Fibroblast of skin of scalp (primary cell): ENCODE results near the gene CPLANE2. TPM values are rescaled to one million over a fixed set of nuclear protein-coding genes. Genes with fewer than 3 reads are reported as not detected.
"Not testable (repeated sequence)": the region's sequence is repeated elsewhere in the genome, so short reads cannot be mapped to it uniquely, and the experiment has no call there.

Experiments used
- DNase-seq: peaks from one replicate; pipeline ENCODE4 v3.0.0-alpha.2; 2013
- polyA plus RNA-seq, 2 experiments: library from polyadenylated mRNA; unstranded; fragments of 120-200 nt; gene quantifications; one replicate each; pipeline ENCODE4 v1.2.1, GENCODE V29; 2013; ENCODE audit not compliant: insufficient read length in 2 of 2

CPLANE2 gene, protein sequence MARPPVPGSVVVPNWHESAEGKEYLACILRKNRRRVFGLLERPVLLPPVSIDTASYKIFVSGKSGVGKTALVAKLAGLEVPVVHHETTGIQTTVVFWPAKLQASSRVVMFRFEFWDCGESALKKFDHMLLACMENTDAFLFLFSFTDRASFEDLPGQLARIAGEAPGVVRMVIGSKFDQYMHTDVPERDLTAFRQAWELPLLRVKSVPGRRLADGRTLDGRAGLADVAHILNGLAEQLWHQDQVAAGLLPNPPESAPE
- 4.5 TPM for polyA plus RNA-seq (2013, experiment 1 of 2; ENCODE audit: insufficient read length)
- 3.8 TPM for polyA plus RNA-seq (2013, experiment 2 of 2; ENCODE audit: insufficient read length)

DNA sequence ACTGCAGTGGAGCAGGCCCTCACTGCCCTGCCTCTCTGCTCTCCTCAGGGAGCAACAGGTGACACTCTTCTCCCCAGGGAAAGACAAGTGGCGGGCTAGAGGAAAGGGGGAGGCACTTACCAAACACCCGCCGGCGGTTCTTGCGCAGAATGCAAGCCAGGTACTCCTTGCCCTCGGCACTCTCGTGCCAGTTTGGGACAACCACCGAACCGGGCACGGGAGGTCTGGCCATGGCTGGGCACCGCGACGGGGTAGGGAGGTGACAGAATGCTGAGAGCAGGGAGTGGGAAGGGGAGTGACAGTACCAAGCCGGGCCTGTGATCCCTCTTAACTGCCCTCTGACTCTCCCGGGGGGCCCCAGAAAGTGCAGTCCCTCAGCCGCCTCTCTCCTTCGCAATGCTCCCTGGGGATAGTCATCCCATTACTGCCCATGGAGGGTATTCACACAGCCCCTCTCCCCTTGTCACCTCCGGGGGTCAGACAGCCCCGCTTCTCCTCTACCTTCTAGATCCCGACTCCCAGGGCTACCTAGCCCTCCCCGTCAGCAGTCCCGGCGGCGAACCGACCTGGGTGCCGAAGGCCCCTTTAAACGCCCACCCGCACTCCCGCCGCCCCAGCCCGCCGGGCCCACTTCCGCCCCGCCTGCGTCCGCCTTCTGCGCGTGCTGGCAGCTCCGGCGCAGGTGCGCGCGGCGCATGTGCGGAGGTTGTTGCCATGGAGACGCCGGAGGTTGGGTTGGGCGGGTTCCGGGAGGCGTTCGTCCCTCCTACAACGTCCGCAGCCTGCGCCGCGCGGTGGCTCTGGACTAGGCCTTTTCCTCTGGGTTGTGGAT, at the start of gene CPLANE2:
Gene CPLANE2, minus strand, starts transcription at position 673 of the 832 bp plus-strand sequence. Its CDS starts 441 bp downstream, at position 232.
- DNase-seq, result peak; percentile 89

DNA sequence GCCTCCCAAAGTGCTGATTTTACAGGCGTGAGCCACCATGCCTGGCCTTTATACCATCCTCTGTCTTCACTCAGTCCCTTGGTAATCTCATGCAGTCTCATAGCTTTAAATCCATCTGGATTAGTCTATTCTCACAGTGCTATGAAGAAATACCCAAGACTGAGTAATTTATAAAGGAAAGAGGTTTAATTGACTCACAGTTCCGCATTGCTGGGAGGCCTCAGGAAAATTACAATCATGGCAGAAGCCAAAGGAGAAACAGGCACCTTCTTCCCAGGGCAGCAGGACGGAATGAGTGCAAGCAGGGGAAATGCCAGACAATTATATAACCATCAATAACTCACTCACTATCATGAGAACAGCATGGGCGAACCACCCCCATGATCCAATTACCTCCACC, 49.1 kb upstream of the CPLANE2 start:
- no peak for DNase-seq

DNA sequence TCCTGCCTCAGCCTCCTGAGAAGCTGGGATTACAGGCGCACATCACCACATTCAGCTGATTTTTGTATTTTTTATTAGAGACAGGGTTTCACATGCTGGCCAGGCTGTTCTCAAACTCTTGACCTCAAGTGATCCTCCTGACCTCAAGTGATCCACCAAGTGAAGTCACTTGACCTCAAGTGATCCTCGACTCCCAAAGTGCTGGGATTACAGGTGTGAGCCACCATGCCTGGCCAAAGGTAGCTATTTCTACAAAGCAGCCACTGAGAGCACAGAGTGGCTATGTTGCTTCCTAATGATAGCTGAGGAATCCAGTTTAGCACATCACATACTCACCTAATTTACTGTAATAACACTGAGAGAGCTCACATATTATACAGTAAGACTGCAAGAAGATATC, 44.8 kb upstream of the CPLANE2 start:
- DNase-seq, result no peak

DNA sequence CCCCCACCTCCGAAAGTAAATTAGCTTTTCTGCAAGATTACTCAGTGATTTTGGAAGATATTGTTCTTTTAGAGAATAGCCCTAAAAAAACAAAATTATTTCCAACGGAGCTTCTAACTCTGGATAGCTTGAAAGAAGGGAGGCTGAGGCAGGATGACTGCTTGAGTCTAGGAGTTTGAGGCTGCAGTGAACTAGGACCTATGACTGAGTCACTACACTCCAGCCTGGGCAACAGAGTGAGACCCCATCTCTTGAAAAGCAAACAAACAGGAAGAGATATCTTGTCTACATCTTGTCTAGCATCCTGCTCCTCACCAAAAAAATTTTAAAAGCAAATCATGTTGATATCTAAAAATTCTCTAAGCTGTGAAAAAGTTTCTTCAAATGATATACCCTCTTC, 42.2 kb upstream of the CPLANE2 start:
- no peak for DNase-seq

DNA sequence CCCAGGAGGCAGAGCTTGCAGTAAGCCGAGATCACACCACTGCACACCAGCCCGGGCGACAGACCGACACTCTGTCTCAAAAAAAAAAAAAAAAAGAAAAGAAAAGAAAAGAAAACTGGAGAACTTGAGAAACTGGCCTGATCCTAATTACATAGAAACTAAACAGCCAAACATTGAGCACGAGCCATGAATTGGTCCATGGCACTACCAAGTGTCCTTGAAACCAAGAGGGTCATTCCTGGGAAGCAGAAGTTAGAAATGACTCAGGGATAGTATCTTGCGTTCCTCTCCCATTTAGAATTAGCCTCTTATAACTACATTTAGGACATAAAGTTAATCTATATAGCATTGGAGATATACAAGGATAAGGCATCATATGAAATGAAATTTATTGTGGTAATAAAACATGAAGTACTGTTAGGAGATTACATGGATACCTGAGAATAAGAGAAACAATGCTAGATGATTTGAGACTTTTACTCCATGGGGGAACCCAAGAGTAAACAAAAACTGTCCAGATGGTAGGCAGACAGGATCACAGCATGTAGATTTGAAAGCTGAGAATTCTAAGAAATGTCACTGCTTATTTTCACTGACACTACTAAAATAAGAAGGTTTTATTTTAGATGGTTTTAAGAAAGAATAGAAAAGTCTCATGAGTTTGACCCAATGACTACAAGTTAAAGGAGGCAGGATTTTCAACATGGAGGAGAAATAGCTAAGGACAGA, 39.5 kb upstream of the CPLANE2 start:
- DNase-seq, result no peak

DNA sequence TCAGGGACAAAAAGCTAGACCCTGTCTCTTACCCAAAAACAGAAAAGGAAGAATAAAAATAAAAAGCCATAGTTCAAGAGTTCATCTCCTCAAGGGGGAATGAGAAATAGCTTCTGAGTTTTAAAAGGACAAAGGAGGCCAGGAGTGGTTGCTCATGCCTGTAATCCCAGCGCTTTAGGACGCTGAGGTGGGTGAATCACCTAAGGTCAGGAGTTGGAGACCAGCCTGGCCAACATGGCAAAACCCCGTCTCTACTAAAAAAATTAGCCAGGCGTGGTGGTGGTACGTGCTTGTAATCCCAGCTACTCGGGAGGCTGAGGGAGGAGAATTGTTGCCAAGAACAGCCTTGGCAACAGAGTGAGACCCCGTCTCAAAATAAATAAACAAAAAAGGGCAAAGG, 38.6 kb upstream of the CPLANE2 start:
- no peak for DNase-seq

DNA sequence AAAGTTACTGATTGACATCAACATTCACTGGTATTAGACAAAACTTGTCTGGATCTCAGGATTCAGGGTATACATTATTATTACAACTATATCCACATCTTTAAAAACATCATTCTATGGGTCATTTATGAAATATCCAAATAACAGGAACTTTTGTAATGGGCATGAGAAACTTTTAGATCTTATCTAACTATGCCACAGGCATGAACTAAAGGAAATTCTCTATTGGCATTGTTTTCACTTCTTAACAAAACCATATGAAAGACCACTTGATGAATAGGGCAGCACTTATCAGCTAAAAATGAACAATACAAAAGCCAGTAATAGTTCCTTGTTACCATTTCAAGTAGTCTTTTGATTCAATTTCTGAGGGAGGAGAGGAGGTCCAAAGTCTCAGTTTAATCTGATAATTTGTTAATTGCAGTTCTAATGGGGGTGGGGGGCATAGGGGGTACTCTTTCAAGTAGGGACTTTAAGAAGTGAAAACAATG, 30.8 kb upstream of the CPLANE2 start:
- DNase-seq, result no peak

DNA sequence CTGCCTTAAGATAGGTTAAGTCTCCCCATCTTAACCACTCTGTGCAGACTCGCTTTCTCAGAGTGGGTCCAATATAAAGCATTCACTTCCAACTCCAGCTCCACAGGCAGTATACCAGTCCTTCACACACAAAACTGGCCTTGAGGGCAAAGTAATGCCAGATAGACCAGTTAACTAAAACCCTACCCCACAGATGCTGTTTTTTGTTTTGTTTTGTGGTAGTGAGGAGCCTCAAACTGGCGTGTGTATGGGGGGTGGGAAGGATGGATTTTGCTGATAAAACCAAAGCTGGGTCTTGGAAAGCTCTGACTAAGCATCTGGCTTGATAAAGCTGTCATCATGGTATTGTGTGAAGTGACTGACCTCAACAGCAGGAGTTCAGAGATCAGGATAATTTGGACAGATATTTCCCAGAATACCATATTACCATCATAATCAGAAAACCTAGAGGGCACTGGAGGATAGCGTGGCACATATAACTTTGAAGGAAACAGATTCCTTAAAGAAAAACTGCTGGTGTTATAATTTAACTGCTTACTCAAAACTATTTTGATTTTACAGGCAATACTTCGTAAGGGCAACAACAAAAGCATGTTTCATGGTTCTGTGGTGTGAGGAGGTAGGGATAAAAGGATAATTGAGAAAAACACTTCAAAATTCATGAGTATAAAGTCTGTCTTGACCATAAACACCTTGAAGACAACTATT, 29.6 kb upstream of the CPLANE2 start:
- DNase-seq, result peak; percentile 22

DNA sequence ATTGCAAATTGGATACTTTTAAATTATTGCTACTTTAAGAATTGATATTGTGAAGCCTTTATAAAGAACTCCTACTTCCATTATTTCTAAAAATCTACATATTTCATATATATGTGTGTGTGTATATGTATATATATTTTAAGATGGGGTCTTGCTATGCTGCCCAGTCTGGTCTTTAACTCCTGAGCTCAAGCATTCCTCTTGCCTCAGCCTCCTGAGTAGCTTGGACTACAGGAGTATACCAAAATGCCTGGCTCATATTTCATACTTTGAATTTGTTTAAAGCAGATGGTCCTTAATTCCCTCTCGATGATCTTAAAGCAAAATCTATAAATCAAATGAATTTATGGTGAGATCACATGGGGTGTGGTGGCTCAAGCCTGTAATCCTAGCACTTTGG, 25.1 kb upstream of the CPLANE2 start:
- no peak for DNase-seq

DNA sequence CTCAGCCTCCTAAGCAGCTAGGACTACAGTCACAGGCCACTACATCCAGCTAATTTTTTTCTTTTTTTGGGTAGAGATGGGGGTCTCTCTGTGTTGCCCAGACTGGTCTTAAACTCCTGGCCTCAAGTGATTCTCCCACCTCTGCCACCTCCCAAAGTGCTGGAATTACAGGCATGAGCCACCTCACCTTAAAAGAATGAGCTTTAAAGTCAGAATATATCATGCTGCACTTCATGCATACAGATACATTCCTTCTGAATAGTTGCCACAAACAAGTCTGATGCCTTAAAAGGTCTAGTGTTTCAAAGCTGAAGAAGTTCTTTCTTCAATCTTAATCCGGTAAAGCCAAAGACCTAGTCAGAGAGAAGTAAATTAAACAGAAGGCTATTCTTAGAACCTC, 23.8 kb upstream of the CPLANE2 start:
- DNase-seq, result peak; percentile 79

DNA sequence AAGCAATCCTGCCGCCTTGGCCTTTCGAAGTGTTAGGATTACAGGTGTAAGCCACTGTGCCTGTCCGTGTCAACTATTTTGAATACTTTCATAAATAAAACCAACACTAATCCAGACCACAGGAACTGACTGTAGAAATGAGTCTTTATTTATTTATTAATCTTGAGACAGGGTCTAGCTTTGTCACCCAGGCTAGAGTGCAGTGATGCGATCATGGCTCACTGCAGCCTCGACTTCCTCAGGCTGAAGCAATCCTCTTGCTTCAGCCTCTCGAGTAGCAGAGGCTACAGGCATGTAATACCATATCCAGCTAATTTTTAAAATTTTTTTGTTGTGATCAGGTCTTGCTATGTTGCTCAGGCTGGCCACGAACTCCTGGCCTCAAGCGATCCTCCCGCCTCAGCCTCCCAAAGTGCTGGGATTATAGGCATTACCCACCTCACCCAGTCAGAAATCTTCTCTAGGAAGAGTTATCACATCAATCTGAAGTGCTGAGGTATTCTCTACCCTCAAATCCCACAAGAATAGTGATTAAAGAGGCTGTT, 21.7 kb upstream of the CPLANE2 start:
- no peak for DNase-seq

DNA sequence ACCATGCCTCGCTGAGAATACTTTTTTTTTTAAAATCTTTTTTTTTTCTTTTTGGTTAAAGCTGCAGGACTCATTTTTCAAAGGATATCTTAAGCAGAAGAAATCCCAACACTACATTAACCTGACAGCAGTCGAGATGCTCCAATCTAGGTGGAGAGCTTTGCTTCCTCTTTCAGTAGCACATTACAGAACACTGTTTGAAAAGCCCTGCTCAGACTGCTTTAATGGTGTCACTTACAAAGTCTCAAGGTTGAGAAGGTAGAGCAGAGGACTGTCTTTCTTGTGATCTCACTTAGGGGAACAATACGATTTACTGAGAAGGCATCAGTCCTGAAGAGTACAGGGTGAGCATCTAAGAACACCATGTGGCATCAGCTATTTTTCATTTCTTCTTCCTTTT, 21.0 kb upstream of the CPLANE2 start:
- DNase-seq, result no peak

DNA sequence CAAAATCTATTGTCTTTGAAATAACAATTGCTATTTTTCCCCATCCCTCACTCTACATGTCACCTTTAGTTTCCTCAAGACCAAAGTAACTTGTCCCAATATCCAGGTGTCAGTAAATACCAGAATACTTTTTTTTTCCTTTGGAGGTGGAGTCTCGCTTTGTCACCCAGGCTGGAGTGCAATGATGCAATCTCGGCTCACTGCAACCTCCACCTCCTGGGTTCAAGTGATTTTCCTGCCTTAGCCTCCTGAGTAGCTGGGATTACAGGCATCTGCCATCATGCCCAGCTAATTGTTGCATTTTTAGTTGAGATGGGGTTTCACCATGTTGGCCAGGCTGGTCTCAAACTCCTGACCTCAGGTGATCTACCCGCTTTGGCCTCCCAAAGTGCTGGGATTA, 20.6 kb upstream of the CPLANE2 start:
- DNase-seq, result not testable (repeated sequence)

DNA sequence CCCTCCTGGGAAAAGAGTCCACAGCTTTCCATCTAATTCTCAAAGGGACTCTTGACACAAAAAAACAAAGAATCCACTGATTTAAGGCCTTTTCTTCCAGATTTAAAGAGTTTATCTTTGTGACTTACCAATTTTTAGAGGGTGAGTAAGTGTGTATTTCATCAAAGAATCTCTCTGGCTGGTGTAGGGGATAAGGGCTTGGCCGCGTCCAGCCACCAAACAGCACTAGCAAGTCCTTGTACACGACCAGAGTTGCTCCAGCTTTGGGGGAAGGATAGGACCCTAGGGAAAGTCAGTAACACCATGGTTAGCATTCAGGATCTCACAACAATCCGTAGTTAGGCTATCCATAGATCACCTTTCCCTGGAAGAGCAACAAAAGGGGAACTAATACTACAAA, 19.5 kb upstream of the CPLANE2 start:
- DNase-seq, result no peak

DNA sequence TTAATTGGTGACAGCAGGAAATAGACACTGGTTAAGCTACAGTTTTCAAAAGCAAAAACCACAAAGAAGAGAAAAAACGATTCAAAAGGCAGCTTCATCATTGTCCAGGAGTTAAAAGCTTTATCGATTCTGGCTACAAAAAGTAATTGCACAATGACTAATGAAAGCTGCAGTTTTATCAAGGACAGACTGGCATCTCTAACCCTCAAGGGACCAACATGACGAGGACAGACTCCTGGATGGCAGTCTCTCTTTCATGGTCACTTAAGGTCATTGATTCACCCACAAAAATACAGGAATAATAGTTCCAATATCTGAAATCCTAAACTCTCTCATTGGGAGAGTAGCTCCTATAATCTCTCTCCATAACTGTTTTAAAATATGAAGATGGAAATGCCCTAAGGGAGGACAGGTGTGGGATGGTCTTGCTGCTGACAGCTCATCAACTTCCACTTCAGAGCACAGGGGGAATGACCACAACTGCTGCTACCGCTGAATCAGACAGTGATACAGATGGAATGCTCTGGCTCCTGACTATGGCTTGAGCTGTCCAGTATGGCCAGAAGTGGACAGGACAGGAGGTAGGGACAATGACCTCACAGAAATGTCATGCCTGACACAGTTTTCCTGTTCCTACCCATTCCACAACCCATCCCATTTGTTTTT, 17.4 kb upstream of the CPLANE2 start:
- no peak for DNase-seq

DNA sequence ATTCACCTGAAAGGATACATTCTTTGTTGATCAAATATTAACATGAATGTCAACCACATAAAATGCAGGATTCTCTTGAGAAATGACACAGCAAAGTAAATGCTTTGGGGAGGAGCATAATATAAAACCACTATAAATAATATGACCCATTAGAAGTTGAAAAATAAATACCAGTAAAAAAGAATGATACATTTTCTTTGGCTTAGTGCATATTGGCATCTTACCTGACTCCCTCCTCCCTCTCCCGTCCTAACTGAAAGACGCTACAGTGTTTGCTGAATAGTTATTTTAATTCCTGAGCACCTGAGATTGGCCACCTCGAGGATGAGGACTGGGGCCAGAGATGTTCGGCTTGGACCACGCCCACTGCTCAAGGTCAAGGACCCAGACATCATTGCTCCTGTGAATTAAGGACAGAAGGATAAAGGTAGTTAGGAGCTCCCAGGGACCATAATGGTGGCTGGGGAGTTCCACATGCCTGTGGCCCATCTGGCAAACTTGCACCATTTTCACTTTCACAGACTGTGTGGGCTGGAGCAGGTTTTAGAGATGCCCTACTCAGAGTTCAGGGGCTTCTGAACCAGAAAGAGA, 16.4 kb upstream of the CPLANE2 start:
- DNase-seq, result no peak

DNA sequence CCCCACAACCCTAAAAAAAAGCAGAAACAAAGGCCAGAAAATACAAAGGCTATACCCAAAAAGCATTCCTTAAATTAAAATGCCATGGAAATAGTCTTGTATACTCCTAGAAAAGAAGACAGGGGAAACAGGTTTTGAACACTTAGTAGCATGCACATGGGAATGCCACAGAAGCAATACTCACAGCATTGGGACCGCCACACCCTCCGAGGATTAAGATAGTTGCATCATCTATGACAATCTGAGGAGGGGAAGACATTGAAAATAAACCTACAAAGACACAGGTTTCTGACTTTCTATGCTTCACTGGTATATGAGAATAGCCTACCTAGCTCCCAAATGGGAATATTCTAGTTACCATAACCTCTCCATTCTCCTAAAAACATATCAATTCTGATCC, 15.9 kb upstream of the CPLANE2 start:
- no peak for DNase-seq

DNA sequence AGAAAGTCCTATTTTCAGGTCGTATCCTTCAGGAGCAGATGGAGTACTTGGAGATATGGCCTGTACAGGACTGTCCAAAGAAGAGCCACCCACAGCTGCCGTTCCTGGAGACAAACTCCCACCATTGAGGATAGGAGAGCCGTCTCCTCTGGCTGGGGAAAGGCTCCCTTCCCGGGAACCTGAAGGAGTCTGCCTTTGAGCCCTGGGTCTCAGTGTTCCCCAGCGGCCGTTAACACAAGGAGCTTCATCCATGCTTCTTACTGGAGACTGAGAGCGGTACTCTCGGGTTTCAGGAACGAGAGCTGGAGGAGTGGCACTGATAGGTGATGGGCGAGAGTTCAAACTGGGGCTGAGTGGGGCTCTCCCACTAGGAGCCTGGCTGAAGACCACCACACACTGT, 14.4 kb upstream of the CPLANE2 start:
- no peak for DNase-seq

DNA sequence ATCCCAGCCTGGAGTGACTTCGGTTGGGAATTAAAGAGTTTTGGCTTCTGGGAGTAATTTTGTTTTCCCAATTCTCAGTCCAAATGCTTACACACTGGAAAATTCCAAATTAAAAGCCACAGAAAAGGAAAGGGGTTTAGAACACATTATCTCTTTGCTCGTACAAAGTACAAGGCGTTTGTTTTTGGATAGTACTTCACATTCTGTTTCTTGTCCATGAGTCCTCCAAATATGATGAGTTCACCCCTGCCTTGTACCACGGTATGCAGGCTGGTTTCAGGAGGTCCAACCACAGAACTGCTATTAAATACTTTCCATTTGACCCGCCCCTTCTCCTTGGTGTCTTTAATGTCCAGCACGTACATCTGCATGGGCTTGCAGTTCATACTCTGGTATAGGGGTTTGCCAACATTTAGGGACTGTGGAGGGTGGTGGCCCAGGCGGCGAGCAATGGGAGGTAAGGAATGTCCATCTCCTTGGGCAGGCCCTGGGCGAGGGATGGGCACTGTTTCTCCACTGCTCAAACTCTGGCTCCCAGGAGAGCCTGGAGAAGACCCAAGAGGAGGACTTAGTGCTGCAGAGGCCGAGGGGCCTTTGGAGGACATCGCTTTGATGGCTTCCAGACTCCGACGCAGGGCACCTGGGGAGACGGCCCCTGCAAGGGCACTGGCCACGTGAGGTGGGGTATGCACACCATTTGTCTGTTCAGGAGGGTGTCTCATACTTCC, 13.7 kb upstream of the CPLANE2 start:
- peak; percentile 80 for DNase-seq

DNA sequence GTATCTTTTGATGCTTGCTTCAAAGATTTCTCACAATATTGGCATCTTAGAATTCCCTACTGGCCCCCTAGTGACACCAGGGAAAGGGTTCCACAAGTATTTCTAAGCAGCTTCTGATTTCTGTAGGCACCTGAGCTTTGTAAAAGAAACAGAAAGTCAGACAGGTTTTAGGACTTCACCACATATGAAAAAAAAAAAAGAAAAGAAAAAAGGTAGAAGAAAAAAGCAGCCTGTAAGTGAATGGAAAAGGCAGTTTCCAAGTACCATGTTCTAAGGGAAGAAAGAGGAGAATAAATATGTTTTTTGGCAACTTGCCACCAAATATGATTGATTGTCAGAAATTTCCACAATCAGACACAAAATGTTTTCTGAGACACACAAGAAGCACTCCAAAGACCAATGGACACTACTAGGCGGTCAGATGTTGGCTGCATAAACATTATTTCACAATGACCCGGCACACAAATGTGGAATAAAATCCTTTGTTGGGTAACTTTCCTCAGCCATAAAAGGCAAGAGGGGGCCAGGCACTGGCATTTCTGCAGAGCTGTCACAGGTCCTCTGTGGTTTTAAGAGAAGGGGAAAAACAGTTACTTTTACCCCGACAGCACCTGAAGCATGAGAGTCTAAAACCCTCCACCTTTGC, 12.7 kb upstream of the CPLANE2 start:
- DNase-seq, result no peak
